HCT116 (cell line): ENCODE measurements around the gene MUS81. TPM values are rescaled to one million over a fixed set of nuclear protein-coding genes. Genes with fewer than 3 reads are reported as not detected.

Source experiments
- ATAC-seq: fragments of 200-7000 bp; cut with Tn5 transposase; 2 replicates; pipeline ENCODE4 v1.9.1; 2020; ENCODE audit warnings: mild to moderate bottlenecking, moderate library complexity
- BruUV-seq: library from RNA; stranded (reverse); fragments of 400-500 nt; replicated peaks from 2 replicates; lab custom pipeline; 2021; lab: Mats Ljungman, UMichigan
- CTCF ChIA-PET: fragments of 300-600 bp; sonication (Branson Sonifier 250); formaldehyde crosslinking; loops from one replicate; lab custom pipeline; 2021; ENCODE audit warnings: antibody characterized with exemption; lab: Charles Lee
- POLR2A ChIA-PET: fragments of 300-600, 350-600 bp; sonication (Branson Sonifier 250); formaldehyde crosslinking; loops from one replicate; lab custom pipeline; 2021; ENCODE audit warnings: antibody characterized with exemption; lab: Charles Lee
- RAD21 ChIA-PET, 2 experiments: fragments of 300-600 bp; sonication (Branson Sonifier 250); formaldehyde crosslinking; loops; one replicate each; lab custom pipeline; 2023; ENCODE audit warnings: low total read pairs in 2 of 2; ENCODE audit not compliant: uncharacterized antibody in 2 of 2, unreplicated experiment in 2 of 2, low non-redundant PET in 1 of 2; lab: Charles Lee
- DNase-seq: peaks from one replicate; pipeline ENCODE4 v3.0.0-alpha.2; 2010; ENCODE audit warnings: low read depth, low spot score
- H2AFZ ChIP-seq: fragments of 200-600 bp; shearing (Covaris generic), sonication (generic); 2 replicates; pipeline ENCODE4 v1.6.1; 2017; ENCODE audit warnings: low read depth, mixed run types, mixed read lengths, antibody characterized with exemption, low read length; ENCODE audit not compliant: poor library complexity, severe bottlenecking
- H3K27ac ChIP-seq: 2 replicates; pipeline ENCODE4 v1.5.1; 2012; ENCODE audit warnings: low read depth, low read length
- H3K27me3 ChIP-seq: fragments of 200-600 bp; sonication (generic); 2 replicates; pipeline ENCODE4 v1.6.1; 2016; ENCODE audit warnings: mixed run types, low read length, mixed read lengths; ENCODE audit not compliant: insufficient read depth
- H3K36me3 ChIP-seq, 2 experiments: fragments of 200-500 bp in 1 of 2; fragments of 200-600 bp in 1 of 2; sonication (Bioruptor generic) in 1 of 2; sonication (generic) in 1 of 2; 2 replicates each; pipeline versions ENCODE4 v1.5.1 to v1.6.1; 2014 to 2016; ENCODE audit warnings: low read length in 2 of 2, inconsistent platforms in 1 of 2, mixed read lengths in 1 of 2, mixed run types in 1 of 2; ENCODE audit not compliant: insufficient read depth in 2 of 2, control insufficient read depth in 1 of 2
- H3K4me1 ChIP-seq, 2 experiments: fragments of 200-600 bp in 1 of 2; sonication (generic) in 1 of 2; 2 replicates each; pipeline versions ENCODE4 v1.5.1 to v1.6.1; 2012 to 2017; ENCODE audit warnings: low read length in 2 of 2, inconsistent platforms in 1 of 2, mild to moderate bottlenecking in 1 of 2, mixed read lengths in 1 of 2, mixed run types in 1 of 2, moderate library complexity in 1 of 2; ENCODE audit not compliant: insufficient read depth in 2 of 2, control insufficient read depth in 1 of 2
- H3K4me2 ChIP-seq: fragments of 200-600 bp; sonication (generic); 2 replicates; pipeline ENCODE4 v1.6.1; 2017; ENCODE audit warnings: mixed run types, low read length, mixed read lengths
- H3K4me3 ChIP-seq, 2 experiments: fragments of 200-600 bp in 1 of 2; sonication (generic) in 1 of 2; replicated peaks in 1 of 2; 2 replicates each; pipeline ENCODE4 v1.5.1; 2011 to 2016; ENCODE audit warnings: low read length in 2 of 2, control low read depth in 1 of 2, low read depth in 1 of 2, mild to moderate bottlenecking in 1 of 2, mixed read lengths in 1 of 2, mixed run types in 1 of 2
- H3K79me2 ChIP-seq: fragments of 200-600 bp; sonication (generic); 2 replicates; pipeline ENCODE4 v1.6.1; 2017; ENCODE audit warnings: mild to moderate bottlenecking, mixed run types, low read length, moderate library complexity, mixed read lengths; ENCODE audit not compliant: insufficient read depth
- H3K9ac ChIP-seq: fragments of 200-600 bp; sonication (generic); 2 replicates; pipeline ENCODE4 v1.6.1; 2016; ENCODE audit warnings: low read length, mixed read lengths
- H3K9me2 ChIP-seq: fragments of 200-600 bp; sonication (generic), shearing (Covaris generic); 2 replicates; pipeline ENCODE4 v1.6.1; 2017; ENCODE audit warnings: mixed run types, mild to moderate bottlenecking, moderate library complexity; ENCODE audit not compliant: insufficient read depth
- H3K9me3 ChIP-seq, 2 experiments: fragments of 200-500 bp in 1 of 2; fragments of 200-600 bp in 1 of 2; sonication (Bioruptor generic) in 1 of 2; sonication (generic) in 1 of 2; 2 replicates each; pipeline ENCODE4 v1.6.1; 2014 to 2017; ENCODE audit warnings: low read length in 2 of 2, mixed read lengths in 2 of 2, inconsistent platforms in 1 of 2, low read depth in 1 of 2, mild to moderate bottlenecking in 1 of 2, mixed run types in 1 of 2, moderate library complexity in 1 of 2; ENCODE audit not compliant: control insufficient read depth in 1 of 2, insufficient read depth in 1 of 2
- H4K20me1 ChIP-seq: fragments of 200-600 bp; sonication (generic), shearing (Covaris generic); 2 replicates; pipeline ENCODE4 v1.6.1; 2017; ENCODE audit warnings: mixed run types, mild to moderate bottlenecking, moderate library complexity; ENCODE audit not compliant: insufficient read depth
- POLR2A ChIP-seq: IDR thresholded peaks from 2 replicates; pipeline ENCODE4 v1.7.0; 2011; ENCODE audit warnings: borderline replicate concordance; ENCODE audit not compliant: insufficient read depth, insufficient read length; ENCODE audit errors: extremely low read depth
- POLR2AphosphoS5 ChIP-seq: IDR thresholded peaks from 2 replicates; pipeline ENCODE4 v1.6.1; 2011; ENCODE audit warnings: mild to moderate bottlenecking, low read depth, low read length, moderate library complexity
- TCF7L2 ChIP-seq: IDR thresholded peaks from 2 replicates; pipeline ENCODE4 v1.7.0; 2011; ENCODE audit warnings: borderline replicate concordance, inconsistent platforms; ENCODE audit not compliant: insufficient read depth, insufficient read length; ENCODE audit errors: extremely low read depth
- intact Hi-C: fragments of 100-400 bp; cut with micrococcal nuclease; formaldehyde crosslinking; loops from 2 replicates; pipeline ENCODE4 v1.10.0; 2022
- total RNA-seq: library from RNA; stranded (reverse); gene quantifications from one replicate; pipeline ENCODE4 v1.2.1, GENCODE V29; 2021; ENCODE audit not compliant: unreplicated experiment
- TF ChIP-seq, protein P1 (sequence below): IDR thresholded peaks from 2 replicates; pipeline ENCODE4 v1.6.1; 2011; ENCODE audit warnings: mild to moderate bottlenecking, low read length, moderate library complexity; ENCODE audit not compliant: insufficient replicate concordance; ENCODE audit errors: extremely low read depth

MUS81 gene
- total RNA-seq, 1 experiment from 2014 or later: 47.2 TPM

DNA sequence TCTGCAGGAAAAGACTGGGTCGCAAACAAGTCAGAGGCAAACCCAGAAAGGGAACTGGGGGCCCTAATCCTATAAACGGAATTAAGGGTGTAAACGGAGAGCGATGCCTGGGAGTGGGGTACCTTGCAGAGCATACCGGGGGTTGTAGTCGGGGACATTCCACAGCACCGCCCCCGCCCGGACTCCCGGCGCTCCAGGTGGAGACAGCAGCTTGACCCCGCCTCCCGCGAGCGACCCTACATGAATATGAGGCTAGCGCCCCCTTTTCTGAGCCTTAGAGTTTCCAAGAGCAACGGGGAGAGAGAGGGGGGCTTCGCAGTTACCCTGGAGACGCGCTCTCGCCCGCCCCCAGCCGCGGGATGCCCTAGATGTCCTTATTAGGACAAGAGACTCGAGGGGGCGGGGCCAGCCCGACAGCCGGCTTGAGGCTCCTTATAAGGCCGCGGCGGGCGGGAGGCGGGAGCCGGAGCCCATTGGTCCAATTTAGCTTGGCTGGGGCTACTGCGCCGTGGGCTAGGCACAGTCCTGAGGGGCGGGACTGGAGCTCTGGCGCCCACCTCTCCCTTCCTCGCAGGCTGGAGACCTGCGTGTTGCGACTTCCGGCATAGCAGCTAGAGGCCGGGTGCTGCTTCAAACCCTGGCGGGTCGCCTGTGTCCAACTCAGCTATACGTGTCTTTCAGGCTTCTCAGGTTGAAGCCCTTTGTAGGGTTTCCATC lies 980 bp upstream of the MUS81 start:
- H3K79me2 ChIP-seq: peaks cover 59% of the 10 kb centered on the region
- CTCF ChIA-PET: interaction anchor here (0.6 to 4.3 kb wide), 30 partner anchors 8 to 300 kb away, joined by 3 to 82 read pairs (median 5); partner anchors contain the start of genes AP5B1, CCDC85B, FIBP and KAT5

More for the DNA sequence above, 980 bp upstream of the MUS81 start:
- Histone ChIP-seq H3K27ac (peak overlapping the region; percentile 97), H3K4me1 (peaks cover 23 to 44% of the 10 kb centered on the region in 2 experiments), H3K4me3 (peak overlapping the region; percentile 85 to 100), H3K4me2 (peak overlapping the region; percentile 77), H3K9me2 (no peaks in the 10 kb centered on the region), H3K27me3 (no peaks in the 10 kb centered on the region), H4K20me1 (peaks cover 15% of the 10 kb centered on the region; the same call in 1 of the 2 replicates), H2AFZ (peak overlapping the region; percentile 50), H3K9me3 (no peaks in the 10 kb centered on the region), H3K36me3 (peaks cover 24 to 37% of the 10 kb centered on the region in 2 experiments), H3K9ac (peak overlapping the region; percentile 99)
- no TSS peak for BruUV-seq
- peak; percentile 66 for ATAC-seq
- intact Hi-C loops: loop anchor here (1.0 kb wide), 1 partner anchor 244 kb away; the partner anchor contains the start of gene PCNX3
- ChIA-PET POLR2A (interaction anchor here (0.6 to 5.3 kb wide), 22 partner anchors 8 to 436 kb away, joined by 3 to 84 read pairs (median 4); partner anchors contain the start of genes BANF1, CCDC85B, FIBP and FOSL1), RAD21 (interaction anchor here (0.5 to 1.2 kb wide), 4 partner anchors 30 to 245 kb away, joined by 3 to 4 read pairs (median 3); partner anchors contain the start of gene KAT5 (in 1 of the 2))
- DNase-seq: peak; percentile 95
- peak; percentile 78 for TF ChIP-seq POLR2A
- peak; percentile 57 for TF ChIP-seq TCF7L2
- TF ChIP-seq POLR2AphosphoS5: peak; percentile 64; the same call in 1 of the 2 replicates
- TF ChIP-seq, protein P1, sequence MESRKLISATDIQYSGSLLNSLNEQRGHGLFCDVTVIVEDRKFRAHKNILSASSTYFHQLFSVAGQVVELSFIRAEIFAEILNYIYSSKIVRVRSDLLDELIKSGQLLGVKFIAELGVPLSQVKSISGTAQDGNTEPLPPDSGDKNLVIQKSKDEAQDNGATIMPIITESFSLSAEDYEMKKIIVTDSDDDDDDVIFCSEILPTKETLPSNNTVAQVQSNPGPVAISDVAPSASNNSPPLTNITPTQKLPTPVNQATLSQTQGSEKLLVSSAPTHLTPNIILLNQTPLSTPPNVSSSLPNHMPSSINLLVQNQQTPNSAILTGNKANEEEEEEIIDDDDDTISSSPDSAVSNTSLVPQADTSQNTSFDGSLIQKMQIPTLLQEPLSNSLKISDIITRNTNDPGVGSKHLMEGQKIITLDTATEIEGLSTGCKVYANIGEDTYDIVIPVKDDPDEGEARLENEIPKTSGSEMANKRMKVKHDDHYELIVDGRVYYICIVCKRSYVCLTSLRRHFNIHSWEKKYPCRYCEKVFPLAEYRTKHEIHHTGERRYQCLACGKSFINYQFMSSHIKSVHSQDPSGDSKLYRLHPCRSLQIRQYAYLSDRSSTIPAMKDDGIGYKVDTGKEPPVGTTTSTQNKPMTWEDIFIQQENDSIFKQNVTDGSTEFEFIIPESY: no peak
